Measurements from ENCODE around the gene DUOX2. TPM values are rescaled to one million over a fixed set of nuclear protein-coding genes. Genes with fewer than 3 reads are reported as not detected.

The DUOX2 gene
- not detected for polyA plus RNA-seq (2013, experiment 1 of 2; ENCODE audit: insufficient read length)
- polyA plus RNA-seq (2013, experiment 2 of 2; ENCODE audit: insufficient read length) = not detected

DNA sequence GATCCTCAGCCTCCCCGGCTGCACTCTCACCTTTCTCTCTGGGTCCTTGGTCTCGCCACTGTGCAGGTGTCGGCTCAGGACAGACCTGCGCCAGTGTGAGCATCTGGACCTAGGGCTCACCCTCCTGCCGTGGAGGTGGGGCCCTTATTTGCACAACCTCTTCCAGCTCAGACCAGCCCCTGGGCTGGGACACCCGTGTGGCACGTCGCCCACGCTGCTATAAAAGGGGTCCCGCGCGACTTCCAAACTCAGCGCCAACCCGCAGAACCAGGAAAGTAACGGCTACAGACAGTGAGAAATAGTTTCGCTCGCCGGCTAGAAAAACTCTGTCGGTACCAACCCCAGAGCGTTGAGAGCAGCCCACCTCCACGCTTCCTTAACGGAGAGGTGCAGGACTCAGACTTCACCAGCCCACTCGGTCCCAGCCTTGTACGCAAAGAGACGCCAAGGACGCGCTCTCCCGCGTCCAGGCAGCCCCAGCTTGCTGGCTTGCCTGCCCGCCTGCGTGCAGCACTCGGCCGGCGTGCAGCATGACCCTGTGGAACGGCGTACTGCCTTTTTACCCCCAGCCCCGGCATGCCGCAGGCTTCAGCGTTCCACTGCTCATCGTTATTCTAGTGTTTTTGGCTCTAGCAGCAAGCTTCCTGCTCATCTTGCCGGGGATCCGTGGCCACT lies at the start of gene DUOX2, which contains the start of gene DUOXA2:
DUOX2 (minus strand) TSS at position 97 of the 675 bp plus-strand sequence. CDS start 761 bp downstream, outside the sequence.
DUOXA2 (plus strand) TSS at position 251 of the 675 bp plus-strand sequence; CDS start at position 531, 280 bp downstream.
- no peak for DNase-seq

DNA sequence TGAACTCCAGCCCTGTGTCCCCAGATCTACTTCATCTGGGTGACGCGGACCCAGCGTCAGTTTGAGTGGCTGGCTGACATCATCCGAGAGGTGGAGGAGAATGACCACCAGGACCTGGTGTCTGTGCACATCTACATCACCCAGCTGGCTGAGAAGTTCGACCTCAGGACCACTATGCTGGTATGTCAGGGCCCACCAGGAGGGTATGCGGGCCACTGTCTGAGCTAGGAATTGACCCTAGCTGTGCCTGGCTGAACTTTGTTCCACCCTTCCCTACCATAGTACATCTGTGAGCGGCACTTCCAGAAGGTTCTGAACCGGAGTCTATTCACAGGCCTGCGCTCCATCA lies 49.5 kb upstream of the DUOX2 start:
- no peak for DNase-seq

DNA sequence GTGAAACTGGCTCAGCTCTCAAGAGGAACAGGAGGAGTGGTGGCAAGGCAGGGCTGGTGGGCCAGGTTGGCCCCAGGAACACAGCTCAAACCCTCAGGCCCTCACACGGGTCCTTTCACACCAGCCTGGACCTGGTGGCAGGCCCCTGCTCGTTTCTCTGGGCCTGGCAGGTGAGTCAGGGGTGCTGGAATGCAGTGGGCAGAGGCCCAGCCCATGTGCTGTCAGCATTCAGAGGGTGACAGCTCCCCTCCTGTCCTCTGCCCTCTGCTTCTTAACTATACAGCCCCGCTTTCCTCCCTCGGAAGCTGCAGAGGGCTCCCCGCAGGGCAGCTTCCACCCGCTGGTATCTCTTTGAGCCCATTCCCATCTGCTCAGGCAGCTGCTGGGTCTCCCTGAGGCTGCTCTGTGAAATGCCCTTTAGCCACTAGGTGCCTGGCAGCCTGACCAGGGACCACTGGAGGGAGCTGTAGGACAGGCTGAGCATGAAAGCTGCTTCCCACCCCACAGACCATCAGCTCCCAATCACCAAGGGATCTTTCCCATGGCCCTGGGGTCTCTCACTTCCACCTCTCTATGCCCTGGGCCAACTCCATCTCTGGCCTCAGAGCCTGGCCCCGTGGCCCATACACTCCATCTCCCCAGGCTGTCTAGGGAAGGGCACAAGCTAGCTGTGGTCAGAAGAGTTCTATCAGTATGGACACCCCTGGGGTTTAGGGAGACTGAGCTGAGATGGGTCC lies 49.0 kb upstream of the DUOX2 start:
- DNase-seq = peak; percentile 81

DNA sequence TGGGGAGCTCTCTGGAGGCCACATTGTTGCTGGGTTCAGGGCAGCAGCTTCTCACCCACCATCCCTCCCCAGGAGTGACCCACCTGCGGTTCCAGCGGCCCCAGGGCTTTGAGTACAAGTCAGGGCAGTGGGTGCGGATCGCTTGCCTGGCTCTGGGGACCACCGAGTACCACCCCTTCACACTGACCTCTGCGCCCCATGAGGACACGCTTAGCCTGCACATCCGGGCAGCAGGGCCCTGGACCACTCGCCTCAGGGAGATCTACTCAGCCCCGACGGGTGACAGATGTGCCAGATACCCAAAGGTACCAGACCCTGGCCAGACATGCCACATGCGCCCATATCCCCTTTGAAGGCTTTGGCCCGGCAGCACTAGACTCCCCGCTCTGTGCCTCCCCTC lies 47.7 kb upstream of the DUOX2 start:
- DNase-seq = no peak

DNA sequence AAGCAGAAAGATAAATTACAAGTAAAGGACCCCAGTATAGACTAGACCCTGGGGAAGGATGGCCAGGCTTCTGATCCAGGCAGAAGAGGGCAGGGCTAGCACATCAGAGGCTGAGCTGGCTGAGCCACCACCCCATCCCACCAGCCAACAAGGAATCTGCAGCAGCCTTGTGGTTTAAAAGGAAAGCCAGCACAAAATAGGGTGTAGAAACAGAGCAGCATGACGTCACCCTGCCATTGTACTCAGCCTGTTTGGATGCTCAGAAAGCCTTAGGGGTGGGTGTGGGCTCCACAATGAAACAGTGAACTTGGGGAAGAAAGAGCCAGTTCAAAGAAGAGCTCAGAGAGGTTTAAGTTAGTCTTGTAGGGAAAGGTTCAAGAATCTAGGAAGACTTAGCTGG lies 44.0 kb upstream of the DUOX2 start:
- peak; percentile 76 for DNase-seq

DNA sequence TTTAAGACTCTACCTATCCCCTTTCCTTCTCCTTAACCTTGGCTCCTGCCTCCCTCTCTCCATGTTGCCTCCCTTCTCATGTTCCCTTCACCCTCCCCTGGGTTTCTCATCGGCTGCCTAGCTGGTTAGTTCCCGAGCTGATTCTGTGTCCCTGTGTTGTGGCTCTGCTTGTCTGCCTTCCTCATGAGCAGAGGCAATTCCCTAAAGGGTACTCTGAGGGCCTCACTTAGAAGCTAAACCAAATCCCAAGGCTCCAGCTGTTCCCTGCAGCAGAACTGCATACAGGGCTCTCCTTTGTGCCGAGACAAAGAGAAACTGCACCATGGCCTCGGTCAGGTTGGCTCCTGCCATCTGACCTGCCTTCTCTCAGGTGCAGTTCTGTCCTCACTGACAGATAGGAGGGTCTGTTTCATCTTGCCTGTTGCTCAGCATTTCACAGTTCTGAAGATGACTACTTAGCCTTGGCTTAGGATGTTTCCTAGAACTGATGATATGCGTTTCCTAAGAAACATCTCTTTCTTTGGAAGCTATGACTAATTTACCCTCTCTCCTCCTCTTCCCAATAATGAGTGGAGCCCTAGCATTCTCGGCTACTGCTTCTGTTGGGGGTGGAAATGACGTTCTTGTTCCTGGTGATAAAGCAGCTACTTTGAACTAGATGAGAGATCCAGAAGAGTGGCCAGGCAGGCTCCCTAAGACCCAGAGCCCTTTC lies 42.9 kb upstream of the DUOX2 start:
- peak; percentile 52 for DNase-seq

DNA sequence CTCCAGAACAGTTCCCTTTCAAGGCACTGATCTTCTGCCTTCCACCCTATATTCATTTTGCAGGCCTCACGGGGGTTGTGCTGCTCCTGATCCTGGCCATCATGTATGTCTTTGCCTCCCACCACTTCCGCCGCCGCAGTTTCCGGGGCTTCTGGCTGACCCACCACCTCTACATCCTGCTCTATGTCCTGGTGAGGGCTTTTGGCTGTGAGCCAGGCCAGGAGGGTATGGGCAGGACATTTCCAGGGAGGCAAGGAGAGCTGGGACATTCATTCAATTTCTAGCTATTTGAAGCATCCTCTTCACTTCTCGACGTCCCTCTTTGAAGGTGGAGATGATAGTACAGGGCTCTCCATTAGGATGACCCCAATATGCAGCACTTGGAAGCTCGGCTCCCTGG lies 41.8 kb upstream of the DUOX2 start:
- no peak for DNase-seq

DNA sequence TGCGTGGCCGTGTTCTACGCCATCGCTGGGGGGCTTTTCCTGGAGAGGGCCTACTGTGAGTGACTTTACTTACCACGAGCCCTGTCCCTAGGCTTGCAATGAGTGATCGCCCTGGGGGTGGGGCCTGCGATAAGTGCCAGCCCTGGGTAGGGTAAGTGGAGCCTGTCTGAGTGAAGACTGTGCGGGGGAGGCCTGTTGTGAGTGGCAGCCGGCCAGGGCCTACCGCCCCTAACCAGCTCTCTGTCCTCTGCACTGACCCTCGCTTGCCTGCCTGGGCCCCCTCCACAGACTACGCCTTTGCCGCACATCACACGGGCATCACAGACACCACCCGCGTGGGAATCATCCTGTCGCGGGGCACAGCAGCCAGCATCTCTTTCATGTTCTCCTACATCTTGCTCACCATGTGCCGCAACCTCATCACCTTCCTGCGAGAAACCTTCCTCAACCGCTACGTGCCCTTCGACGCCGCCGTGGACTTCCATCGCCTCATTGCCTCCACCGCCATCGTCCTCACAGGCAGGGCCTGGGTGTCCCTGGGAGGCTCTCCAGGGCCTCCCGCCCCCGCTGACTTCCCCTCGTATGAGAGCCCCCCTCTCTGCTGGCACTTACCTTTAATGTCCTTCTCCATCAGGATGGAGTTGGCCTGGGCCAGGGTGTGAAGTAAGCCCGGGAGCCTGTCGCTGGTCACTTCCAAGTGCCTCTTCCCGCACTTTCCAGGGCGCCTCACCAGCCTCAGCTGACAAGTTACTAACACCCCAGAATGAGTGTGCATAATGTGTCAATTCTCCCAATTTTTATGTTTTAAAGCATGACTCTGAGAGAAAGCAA lies 38.2 kb upstream of the DUOX2 start:
- no peak for DNase-seq

DNA sequence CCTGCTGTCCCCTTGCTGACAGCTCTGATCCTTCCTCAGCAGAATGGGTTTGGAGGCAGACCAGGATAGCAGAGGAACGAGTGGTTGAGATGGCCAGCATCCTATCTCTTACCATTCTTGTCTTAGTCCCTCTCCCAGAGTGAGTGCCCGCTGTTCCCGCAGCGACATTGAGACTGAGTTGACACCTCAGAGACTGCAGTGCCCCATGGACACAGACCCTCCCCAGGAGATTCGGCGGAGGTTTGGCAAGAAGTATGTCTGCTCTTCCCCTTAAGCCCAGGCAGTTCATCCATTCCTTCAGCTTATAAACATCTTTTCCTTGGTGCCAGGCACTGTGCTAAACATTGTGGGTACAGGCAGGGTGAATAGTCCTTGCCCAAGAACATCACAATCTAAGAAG lies 37.0 kb upstream of the DUOX2 start:
- DNase-seq = no peak

DNA sequence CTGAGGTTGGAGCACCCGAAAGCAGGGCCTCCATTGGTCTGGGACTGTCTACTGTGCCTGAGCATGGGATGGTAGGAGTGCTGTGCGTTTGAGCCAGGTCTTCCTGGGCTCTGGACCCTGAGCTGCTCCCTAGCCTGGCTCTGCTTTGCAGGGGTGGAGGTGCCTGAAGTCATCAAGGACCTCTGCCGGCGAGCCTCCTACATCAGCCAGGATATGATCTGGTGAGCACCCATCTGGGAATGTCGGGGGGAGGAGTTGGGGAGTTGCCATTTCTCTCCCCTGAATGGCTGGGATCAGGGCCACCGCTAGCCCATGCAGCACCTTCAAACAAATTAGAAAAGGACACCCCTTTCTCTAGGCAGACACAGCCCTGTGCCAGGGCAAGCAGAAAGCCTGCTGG lies 36.5 kb upstream of the DUOX2 start:
- no peak for DNase-seq

DNA sequence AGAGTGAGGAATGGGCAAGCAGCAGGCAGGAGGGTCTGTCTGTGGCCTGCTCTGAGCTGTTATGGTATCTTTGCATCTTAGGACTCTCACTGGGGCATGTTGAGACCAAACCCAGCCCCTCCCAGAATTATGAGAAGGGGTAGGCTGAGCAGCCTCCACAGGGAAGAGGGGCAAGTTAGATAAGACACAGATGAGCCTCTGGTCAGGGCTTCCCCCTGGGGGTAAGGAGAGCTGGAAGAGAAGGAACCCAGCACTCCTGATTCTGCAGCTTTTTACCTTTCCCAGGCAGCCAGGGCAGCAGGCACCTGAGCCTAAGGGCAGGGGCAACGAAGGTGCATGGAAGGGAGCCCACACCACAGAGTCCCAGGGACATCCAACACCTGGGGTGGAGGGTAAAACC lies 35.1 kb upstream of the DUOX2 start:
- DNase-seq = no peak

DNA sequence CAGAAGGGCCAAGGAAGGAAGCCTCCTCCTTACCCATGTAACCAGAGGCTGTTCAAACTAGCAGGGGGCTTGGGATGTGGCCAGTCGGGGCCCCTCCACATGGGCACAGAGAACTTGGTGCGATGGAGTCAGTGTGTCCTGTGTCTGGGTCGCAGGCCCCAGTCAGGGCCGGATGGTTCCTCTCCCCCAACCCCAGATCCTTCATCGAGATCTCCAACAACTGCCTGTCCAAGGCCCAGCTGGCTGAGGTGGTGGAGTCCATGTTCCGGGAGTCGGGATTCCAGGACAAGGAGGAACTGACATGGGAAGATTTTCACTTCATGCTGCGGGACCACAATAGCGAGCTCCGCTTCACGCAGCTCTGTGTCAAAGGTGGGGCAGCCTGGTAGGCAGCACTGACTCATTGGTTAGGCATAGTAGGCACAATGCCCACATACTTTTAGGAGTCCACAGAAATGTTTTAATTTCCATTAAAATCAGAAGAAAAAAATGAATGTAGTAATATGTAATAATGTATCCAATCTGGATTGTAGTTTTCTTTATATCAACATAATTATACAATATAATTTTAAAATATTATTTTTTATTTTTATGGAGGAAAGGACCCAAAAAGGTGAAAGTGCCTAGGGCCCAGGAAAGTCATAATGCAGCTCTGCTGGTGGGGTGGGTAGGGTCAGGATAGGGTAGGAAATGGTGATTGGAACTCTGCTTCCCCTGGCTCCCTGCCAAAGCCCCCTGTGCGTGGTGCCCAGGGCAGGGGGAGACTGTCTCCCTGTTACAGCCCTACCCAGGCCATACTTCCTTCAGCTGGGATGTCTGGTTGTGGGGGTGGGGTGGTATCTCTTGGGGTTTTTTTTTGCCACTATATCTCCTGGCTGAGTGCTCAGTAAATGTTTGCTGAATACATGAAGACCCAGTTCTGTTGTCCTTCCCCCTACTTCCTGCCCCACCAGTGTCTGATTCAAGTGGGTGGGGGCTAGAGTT lies 34.4 kb upstream of the DUOX2 start:
- DNase-seq = peak; percentile 14

DNA sequence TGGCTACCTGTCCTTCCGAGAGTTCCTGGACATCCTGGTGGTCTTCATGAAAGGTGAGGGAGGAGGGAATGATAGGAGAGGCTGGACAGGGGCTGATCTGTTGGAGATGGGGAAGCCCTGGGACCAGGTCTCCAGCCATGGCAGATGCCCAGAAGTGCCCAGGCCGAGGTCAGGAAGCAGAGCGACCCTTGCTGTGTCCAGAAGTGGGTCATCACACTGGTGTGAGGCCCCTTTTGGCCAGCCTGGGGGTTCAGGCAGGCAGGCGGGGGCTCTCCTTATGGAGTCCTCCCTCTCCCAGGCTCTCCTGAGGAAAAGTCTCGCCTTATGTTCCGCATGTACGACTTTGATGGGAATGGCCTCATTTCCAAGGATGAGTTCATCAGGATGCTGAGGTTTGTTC lies 33.6 kb upstream of the DUOX2 start:
- DNase-seq = no peak

DNA sequence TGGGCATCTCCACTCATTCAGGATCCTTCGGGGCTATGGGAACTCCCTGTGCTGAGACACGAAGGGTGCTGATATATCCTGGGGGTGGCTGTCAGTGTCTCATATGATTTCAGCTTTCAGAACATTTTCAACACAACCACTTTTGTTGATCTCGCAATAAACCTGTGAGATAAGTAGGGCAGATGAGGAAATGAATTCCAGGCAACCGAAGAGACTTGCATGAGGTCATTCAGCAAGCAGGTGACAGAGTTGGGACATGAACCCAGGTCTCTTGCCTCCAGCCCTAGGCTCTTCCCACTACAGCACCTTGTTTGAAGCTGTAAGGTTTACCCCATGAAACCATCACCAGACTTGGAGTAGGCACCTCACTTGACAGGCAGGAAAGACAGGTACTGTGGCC lies 32.4 kb upstream of the DUOX2 start:
- no peak for DNase-seq

DNA sequence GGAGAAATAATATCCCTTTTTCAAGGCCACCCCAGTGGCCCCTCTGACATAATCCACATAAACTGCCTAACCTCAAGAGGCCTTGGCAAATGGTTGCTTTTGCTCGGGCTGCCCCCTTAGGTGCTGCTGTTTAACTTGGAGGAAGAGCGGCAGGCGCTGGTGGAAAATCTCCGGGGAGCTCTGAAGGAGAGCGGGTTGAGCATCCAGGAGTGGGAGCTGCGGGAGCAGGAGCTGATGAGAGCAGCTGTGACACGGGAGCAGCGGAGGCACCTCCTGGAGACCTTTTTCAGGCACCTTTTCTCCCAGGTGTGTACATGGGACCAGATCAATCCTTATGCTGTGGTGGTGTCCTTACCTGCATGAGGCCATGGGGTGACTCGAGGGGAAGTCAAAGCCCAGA lies 30.8 kb upstream of the DUOX2 start:
- DNase-seq = no peak

DNA sequence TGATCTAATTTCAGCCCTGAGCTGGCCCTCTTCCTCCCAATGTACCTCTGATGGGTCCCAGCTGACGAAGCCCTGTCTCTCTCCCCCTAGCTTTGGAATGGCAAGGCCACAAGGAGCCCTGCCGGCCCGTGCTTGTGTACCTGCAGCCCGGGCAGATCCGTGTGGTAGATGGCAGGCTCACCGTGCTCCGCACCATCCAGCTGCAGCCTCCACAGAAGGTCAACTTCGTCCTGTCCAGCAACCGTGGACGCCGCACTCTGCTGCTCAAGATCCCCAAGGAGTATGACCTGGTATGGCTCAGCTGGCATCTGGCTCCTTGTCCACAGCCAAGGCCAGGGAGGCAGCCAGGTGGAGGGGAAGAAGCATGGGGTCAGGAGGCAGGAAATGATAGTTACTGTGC lies 30.0 kb upstream of the DUOX2 start:
- DNase-seq = no peak

DNA sequence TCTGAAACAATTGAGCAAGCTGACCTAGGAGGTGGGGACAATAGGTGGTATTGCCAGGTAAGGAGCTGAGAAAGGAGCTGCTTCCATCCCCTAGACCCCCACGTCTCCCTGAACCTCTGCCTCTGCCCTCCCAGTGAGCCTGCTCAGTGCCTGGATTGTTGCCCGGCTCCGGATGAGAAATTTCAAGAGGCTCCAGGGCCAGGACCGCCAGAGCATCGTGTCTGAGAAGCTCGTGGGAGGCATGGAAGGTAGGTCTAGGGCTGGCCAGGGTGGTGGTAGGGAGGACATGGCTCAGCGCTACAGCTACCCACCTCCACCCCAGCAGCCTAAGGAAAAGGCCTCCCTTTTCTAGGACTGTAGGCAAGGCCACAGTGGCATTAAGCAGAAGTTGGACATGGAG lies 29.1 kb upstream of the DUOX2 start:
- no peak for DNase-seq

DNA sequence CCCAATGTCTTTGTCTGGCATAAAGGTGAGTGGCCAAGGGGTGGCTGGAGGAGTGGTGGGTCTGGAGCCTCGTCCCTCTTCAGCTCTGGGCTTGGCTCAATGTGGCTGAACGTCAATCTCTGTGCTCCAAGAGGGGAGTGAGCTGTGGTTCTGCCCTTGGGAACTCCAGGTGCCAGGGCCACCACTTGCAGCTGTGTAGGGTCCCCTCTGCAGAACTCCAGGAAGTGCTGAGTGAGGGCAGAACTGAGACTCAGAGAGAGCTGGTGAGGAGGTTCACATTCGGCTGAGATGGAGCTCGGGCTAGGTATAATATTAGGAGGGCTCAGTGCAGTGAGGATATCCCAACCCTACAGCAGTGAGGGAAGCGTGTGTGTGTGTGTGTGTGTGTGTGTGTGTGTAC lies 27.4 kb upstream of the DUOX2 start:
- no peak for DNase-seq

DNA sequence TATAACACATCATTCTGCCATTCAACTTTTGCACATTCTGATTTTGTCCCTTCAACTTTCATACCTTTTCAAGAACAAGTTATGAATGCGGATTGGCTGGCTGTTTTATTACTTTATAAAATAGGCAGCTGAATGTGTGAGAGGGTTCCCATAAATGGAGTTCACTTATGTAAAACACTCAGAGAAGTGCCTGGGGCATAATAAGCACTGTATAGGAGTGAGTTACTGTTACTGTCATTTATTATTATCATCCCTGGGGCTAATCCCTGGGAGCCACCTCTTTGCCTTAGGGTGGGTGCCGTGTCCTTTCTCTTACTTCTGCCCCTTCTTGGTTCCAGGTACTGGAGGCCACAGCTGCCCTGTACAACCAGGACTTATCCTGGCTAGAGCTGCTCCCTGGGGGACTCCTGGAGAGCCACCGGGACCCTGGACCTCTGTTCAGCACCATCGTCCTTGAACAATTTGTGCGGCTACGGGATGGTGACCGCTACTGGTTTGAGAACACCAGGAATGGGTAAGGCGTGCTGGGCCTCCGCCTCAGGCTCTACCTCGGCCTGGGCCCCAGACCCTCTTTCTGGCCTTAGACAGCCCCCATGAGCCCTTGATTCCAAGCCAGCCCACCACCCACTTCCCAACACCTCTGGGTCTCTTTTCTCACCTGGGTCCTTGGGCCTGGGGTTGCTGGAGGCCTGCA lies 26.7 kb upstream of the DUOX2 start:
- no peak for DNase-seq

DNA sequence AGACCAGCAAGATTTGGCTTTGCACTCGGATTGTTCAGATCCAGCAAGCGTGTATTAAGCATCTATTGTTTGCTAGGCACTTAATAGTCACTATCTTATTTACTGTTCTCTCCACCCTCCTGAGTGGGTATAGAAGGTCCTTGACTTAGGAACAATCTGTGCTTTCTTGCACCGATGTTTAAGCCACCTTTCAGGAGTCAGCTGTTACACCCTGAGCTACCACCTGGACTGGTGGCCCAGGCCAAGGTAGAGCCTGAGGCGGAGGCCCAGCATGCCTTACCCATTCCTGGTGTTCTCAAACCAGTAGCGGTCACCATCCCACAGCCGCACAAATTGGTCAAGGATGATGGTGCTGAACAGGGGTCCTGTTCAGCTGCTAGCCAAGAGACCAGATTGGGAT lies 25.8 kb upstream of the DUOX2 start:
- DNase-seq = no peak
